Neural crest cell (in vitro differentiated cells): ENCODE measurements around the gene CCNG2. TPM values are rescaled to one million over a fixed set of nuclear protein-coding genes. Genes with fewer than 3 reads are reported as not detected.

Experiments used
- DNase-seq: peaks from one replicate; pipeline ENCODE4 v3.0.0; 2021; ENCODE audit warnings: low read depth, mixed read lengths, low spot score
- H3K27ac Mint-ChIP-seq: one replicate; pipeline ENCODE4 v1.8.0; 2021; ENCODE audit warnings: mild to moderate bottlenecking, mixed read lengths; ENCODE audit not compliant: unreplicated experiment
- H3K27me3 Mint-ChIP-seq: 2 replicates; pipeline ENCODE4 v1.8.0; 2021; ENCODE audit warnings: low read depth, mild to moderate bottlenecking, mixed read lengths
- H3K36me3 Mint-ChIP-seq: 2 replicates; pipeline ENCODE4 v1.8.0; 2021; ENCODE audit warnings: low read depth, mild to moderate bottlenecking, mixed read lengths
- H3K4me1 Mint-ChIP-seq: 2 replicates; pipeline ENCODE4 v1.8.0; 2021; ENCODE audit warnings: mixed read lengths
- H3K4me3 Mint-ChIP-seq: one replicate; pipeline ENCODE4 v1.8.0; 2021; ENCODE audit warnings: mild to moderate bottlenecking, mixed read lengths
- H3K9me3 Mint-ChIP-seq: 2 replicates; pipeline ENCODE4 v1.8.0; 2021; ENCODE audit warnings: mixed read lengths
- CTCF ChIP-seq: fragments of 200-600 bp; sonication (generic); conservative IDR thresholded peaks from 2 replicates; pipeline ENCODE4 v1.5.0; 2021; ENCODE audit warnings: antibody characterized with exemption, mild to moderate bottlenecking
- total RNA-seq: library from RNA; stranded (reverse); gene quantifications from 2 replicates; pipeline ENCODE4 v1.2.1, GENCODE V29; 2021

Gene CCNG2
- total RNA-seq, 1 donor from 2014 or later = 57.2 TPM

- no peak for DNase-seq
- H3K27ac Mint-ChIP-seq = no peak overlapping the region
- H3K4me3 Mint-ChIP-seq = no peak overlapping the region
- no peaks in the 10 kb centered on the region for H3K27me3 Mint-ChIP-seq
- no peaks in the 10 kb centered on the region for H3K4me1 Mint-ChIP-seq
- no peaks in the 10 kb centered on the region for H3K36me3 Mint-ChIP-seq
- H3K9me3 Mint-ChIP-seq = no peaks in the 10 kb centered on the region
- no peak for TF ChIP-seq CTCF
These were observed 60.5 kb downstream of the CCNG2 start for GRCh38 chr4:77217526-77217925.

GRCh38 chr4:77219266-77219665 lies 62.3 kb downstream of the CCNG2 start:
- H3K27me3 Mint-ChIP-seq = no peaks in the 10 kb centered on the region
- TF ChIP-seq CTCF = no peak
- no peak for DNase-seq
- H3K36me3 Mint-ChIP-seq = no peaks in the 10 kb centered on the region
- H3K27ac Mint-ChIP-seq = no peak overlapping the region
- no peaks in the 10 kb centered on the region for H3K4me1 Mint-ChIP-seq
- H3K9me3 Mint-ChIP-seq = no peaks in the 10 kb centered on the region
- no peak overlapping the region for H3K4me3 Mint-ChIP-seq

Other genes starting within 250 kb of the CCNG2 start
- 187 and 192 TPM in 2 replicates for gene SEPTIN11, start 207.5 kb upstream of the CCNG2 start, total RNA-seq
- 396 and 405 TPM in 2 replicates for gene CCNI, start 81.2 kb upstream of the CCNG2 start, total RNA-seq